Fibroblast of skin of left biceps (primary cell): Measurements from ENCODE around the gene CCDC60.

Experiments
- DNase-seq, 2 experiments: peaks; one replicate each; pipeline ENCODE4 v3.0.0-alpha.2; 2013; ENCODE audit warnings: low read depth in 2 of 2

Gene CCDC60

GRCh38 chr12:119334430-119335170, at the start of gene CCDC60:
TSS of gene CCDC60 (plus strand) at chr12:119334729. CDS start at chr12:119335177, 448 bp downstream.
- DNase-seq: no peak

GRCh38 chr12:119288576-119288975, 46.0 kb upstream of the CCDC60 start:
- no peak for DNase-seq

GRCh38 chr12:119292893-119293630, 41.5 kb upstream of the CCDC60 start:
- no peak for DNase-seq

- DNase-seq: no peak
Observed at GRCh38 chr12:119294211-119294610, 40.3 kb upstream of the CCDC60 start.

- DNase-seq: no peak
Observed at GRCh38 chr12:119296535-119296934, 38.0 kb upstream of the CCDC60 start.

- no peak for DNase-seq
Observed at GRCh38 chr12:119299130-119299529, 35.4 kb upstream of the CCDC60 start.

GRCh38 chr12:119301379-119301778, 33.1 kb upstream of the CCDC60 start:
- no peak for DNase-seq

GRCh38 chr12:119302451-119303080, 32.0 kb upstream of the CCDC60 start:
- DNase-seq: no peak

GRCh38 chr12:119306593-119306992, 27.9 kb upstream of the CCDC60 start:
- no peak for DNase-seq

- no peak for DNase-seq
Observed at GRCh38 chr12:119307747-119308146, 26.8 kb upstream of the CCDC60 start.

- no peak for DNase-seq
Observed at GRCh38 chr12:119308708-119309456, 25.6 kb upstream of the CCDC60 start.

GRCh38 chr12:119311878-119312277, 22.7 kb upstream of the CCDC60 start:
- no peak for DNase-seq

GRCh38 chr12:119312904-119313303, 21.6 kb upstream of the CCDC60 start:
- no peak for DNase-seq

GRCh38 chr12:119314290-119314689, 20.2 kb upstream of the CCDC60 start:
- DNase-seq: no peak

GRCh38 chr12:119319638-119320037, 14.9 kb upstream of the CCDC60 start:
- DNase-seq: no peak

GRCh38 chr12:119320678-119321077, 13.9 kb upstream of the CCDC60 start:
- DNase-seq: no peak

- no peak for DNase-seq
Observed at GRCh38 chr12:119322301-119322723, 12.2 kb upstream of the CCDC60 start.

GRCh38 chr12:119325813-119326212, 8.7 kb upstream of the CCDC60 start:
- DNase-seq: no peak

- DNase-seq: no peak
Observed at GRCh38 chr12:119326341-119326740, 8.2 kb upstream of the CCDC60 start.

- no peak for DNase-seq
Observed at GRCh38 chr12:119327471-119327870, 7.1 kb upstream of the CCDC60 start.

GRCh38 chr12:119328111-119328510, 6.4 kb upstream of the CCDC60 start:
- no peak for DNase-seq
